Activated CD4-positive, CD25-positive, alpha-beta regulatory T cell treated with anti-CD3 and anti-CD28 coated beads, Interleukin-2, amount 50 U/mL, for 24 hours (primary cell): ENCODE data around the gene GLI1.
A peak's percentile ranks its signal among the peaks of the same experiment; 100 is the strongest.
"Not testable (repeated sequence)": the region's sequence is repeated elsewhere in the genome, so short reads cannot be mapped to it uniquely, and the experiment has no call there.

Source experiments
- ATAC-seq, 2 donors: fragments of 150-1000 bp; cut with Tn5 transposase; one replicate each; pipeline ENCODE4 v1.10.0; 2021; ENCODE audit warnings: mild to moderate bottlenecking in 1 of 2, moderate library complexity in 1 of 2

The GLI1 gene

DNA sequence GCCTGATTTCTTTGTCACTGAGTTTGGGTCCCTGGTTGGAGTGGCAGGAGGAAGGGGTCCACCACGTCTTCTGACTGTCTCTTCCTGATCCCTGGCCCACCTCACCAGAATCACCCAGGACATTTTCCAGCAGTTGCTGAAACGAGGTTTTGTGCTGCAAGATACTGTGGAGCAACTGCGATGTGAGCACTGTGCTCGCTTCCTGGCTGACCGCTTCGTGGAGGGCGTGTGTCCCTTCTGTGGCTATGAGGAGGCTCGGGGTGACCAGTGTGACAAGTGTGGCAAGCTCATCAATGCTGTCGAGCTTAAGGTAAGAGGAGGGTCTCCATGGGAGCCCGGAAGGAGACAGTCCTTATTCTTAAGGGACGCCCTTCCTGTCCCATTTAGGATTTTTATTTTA is 40.6 kb downstream of the GLI1 start:
- ATAC-seq, result no peak

DNA sequence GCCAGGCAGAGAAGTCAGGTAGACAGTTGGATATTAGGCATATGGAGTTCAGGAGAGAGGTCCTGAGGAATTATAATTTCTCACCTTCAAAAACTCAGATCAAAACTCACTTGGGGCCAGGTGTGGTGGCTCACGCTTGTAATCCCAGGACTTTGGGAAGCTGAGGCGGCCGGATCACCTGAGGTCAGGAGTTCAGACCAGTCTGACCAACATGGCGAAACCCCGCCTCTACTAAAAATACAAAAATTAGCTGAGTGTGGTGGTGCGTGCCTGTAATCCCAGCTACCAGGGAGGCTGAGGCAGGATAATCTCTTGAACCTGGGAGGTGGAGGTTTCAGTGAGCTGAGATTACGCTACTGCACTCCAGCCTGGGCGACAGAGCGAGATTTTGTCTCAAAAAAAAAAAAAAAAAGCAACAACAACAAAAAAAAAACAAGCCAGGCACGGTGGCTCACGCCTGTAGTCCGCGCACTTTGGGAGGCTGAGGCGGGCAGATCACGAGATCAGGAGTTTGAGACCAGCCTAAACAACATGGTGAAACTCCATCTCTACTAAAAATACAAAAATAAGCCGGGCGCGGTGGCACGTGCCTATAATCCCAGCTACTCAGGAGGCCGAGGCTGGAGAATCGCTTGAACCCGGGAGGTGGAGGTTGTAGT is 42.9 kb downstream of the GLI1 start:
- ATAC-seq, result not testable (repeated sequence)

DNA sequence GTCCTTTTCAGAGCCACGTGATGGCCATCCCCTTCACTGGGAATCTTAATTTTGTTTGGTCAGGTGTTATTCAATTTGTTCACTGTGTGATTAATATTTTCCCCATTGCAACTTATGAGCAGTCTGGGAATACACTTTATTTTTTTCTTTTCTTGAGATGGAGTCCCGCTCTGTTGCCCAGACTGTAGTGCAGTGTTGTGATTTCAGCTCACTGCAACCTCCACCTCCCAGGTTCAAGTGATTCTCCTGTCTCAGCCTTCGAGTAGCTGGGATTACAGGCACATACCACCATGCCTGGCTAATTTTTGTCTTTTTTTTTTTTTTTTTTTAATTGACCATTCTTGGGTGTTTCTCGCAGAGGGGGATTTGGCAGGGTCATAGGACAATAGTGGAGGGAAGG is 47.0 kb downstream of the GLI1 start:
- ATAC-seq, result not testable (repeated sequence)

- not testable (repeated sequence) for ATAC-seq
Observed at GRCh38 chr12:57507796-57508195, 48.2 kb downstream of the GLI1 start.

- ATAC-seq, result no peak
Observed at GRCh38 chr12:57511161-57511560, 51.6 kb downstream of the GLI1 start.

GRCh38 chr12:57511588-57512325 is 52.2 kb downstream of the GLI1 start:
- no peak for ATAC-seq

- ATAC-seq, result no peak
Observed at GRCh38 chr12:57512665-57513064, 53.1 kb downstream of the GLI1 start.

- ATAC-seq, result no peak
Observed at GRCh38 chr12:57513266-57513665, 53.7 kb downstream of the GLI1 start.

DNA sequence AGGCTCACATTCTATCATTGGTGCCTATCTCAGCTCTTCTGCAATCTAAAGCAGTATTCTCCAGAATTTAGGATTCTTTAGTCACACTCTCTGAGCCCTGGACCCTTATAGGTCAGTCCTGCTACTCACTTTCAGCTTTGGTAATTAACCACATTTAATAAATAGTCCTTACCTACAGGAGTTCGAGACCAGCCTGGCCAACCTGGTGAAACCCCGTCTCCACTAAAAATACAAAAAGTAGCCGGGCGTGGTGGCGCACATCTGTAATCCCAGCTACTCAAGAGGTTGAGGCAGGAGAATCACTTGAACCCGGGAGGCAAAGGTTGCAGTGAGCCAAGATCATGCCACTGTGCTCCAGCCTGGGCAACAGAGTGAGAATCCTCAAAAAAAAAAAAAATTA is 54.1 kb downstream of the GLI1 start:
- ATAC-seq, result not testable (repeated sequence)

DNA sequence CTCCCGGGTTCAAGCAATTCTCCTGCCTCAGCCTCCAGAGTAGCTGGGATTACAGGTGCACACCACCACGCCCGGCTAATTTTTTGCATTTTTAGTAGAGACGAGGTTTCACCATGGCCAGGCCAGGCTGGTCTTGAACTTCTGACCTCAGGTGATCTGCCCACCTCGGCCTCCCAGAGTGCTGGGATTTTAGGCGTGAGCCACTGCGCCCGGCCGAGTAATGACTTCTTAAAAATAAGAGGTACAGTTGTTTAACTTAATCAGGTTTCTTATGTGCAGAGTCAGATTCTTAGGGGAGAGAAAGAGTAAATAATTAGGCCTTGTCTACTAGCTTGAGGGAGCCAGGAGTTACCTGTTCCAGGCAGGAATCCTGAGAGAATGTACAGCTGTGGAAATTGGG is 54.7 kb downstream of the GLI1 start:
- ATAC-seq, result not testable (repeated sequence)

GRCh38 chr12:57514720-57515407 is 55.3 kb downstream of the GLI1 start:
- ATAC-seq, result no peak

DNA sequence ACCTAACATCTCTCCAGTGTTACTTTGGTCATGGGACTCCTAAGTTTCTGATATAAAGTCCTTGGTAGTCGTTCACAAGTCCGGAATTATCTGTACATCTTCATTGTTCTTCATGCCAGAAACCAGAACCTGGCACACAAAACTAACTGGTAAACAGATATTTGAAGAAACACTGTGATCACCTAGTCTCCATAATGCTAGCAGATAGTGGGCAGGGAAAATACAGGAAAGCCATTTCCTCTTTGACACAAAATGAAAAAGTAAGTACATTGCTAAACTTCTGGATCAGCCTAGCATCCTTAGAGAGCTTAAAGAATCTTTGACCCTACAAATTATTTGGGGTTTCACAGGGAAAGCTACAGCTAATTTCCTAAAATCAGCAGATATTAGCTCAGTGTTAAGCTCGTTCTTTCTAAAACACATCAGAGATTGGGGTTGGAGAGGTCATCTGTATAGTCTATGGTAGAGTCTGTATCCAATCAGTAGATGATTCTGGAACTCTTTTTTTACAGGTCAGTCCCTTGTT is 55.9 kb downstream of the GLI1 start:
- no peak for ATAC-seq

GRCh38 chr12:57515934-57516541 is 56.5 kb downstream of the GLI1 start:
- ATAC-seq, result no peak

DNA sequence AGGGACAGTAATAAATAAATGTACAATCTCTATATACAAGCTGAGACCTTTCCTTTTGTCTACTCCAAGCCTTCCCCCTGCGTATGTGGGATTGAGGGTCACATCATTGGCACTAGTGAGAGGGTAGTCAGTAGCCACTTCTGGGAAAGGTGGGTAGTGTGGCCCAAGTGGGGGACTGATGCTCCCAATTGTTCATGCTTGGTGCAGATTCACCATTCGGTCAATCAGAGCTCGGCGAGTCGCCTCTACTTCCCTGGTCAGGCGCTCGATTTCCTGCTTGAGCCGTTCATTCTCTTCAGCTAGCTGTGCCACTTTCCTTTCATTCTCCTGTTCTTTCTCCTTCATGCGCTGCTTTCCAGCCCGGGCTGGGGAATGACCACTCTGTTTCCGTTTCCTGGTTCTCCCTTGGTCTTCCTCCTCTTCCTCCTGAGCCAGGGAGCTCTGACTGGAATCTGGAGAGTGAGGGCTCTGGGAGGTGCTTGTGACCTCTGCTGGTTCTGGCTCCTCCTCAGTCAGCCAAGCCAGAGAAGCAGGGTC is 57.1 kb downstream of the GLI1 start:
- ATAC-seq, result no peak

DNA sequence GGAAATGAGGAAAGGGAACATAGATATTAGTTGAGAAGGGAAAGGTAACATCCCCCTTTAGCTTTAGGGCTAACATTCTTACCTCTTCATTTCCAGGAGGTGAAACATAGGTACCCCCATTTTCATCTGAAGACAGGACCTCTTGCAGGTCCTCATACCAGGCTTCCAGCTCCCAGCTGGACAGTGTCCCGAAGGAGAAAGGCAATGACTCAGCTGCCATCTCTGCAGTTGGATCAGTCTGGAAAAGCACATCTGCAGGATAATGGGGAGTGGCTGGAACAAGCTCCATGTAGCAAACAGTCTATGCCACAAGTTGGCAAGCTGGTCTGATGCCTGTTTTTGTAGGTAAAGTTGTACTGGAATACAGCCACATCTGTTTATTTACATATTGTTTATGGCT is 57.6 kb downstream of the GLI1 start:
- no peak for ATAC-seq

GRCh38 chr12:57517718-57518117 is 58.1 kb downstream of the GLI1 start:
- not testable (repeated sequence) for ATAC-seq

DNA sequence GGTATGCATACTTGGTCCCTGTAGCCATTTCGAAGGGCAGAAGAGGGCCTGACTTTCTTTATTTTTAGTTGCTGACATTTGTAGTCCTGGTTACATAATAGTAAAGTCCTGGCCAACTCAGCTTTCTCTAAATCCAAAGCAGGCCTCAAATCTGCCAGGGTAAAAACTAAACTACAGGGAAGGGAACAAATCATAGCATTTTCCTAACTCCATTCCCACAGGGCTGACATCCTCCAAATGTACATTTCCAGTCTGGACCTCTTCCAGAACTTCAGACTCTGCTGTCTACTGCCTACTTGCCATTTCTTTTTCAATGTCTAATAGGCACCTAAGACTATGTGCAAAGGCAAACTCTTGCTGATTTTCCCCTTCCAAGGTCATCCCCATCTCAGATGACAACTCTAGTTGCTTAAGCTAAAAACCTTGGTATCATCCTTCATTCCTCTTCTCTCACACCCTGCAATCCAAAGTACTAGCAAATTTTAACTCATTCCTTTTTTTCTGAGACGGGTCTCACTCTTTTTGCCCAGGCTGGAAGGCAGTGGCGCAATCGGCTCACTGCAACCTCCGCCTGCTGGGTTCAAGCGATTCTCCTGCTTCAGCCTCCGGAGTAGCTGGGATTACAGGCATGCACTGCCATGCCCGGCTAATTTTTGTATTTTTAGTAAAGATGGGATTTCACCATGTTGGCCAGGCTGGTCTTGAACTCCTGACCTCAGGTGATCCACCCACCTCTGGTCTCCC is 58.8 kb downstream of the GLI1 start:
- no peak for ATAC-seq

DNA sequence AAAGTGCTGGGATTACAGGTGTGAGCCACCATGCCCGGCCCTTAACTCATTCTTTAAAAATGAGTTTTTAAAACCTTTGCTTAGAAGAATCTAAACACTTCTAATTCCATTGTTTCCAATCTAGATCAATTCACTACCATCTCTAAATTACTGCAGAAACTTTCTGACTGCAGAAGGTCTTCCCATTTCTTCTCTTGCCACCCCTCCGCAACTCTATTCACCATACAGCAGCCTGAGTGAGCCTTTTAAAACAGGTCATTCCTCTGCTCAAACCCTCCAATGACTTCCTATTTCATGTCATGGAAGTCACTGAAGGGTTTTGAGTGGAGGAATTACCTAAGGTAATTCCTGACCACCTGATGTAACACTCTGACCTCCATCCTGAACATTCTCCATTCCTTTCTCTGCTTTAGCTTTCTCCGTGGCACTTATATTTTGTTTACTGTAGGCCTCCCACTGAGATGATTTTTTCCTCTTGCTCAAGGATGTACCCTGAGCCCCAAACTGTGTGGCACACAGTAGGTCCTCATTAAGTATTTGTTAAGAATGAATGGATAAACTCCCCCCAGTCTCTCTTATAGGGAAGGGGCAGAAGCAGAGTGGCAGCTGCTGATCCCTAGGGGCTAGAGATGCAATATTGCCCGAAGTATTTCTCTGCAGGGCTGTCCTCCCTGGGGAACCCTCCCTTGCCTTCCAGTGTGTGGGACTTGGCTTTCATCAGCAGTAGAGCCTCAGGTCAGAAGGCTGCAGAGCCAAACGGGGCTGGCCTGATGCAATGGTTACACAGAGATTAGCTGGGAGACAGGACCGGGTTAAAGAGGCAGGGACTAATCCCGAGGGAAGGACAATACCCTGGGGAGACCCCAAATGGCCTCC is 59.6 kb downstream of the GLI1 start:
- ATAC-seq, result no peak

GRCh38 chr12:57519796-57520052 is 60.1 kb downstream of the GLI1 start:
- ATAC-seq, result no peak

- peak; percentile 78 to 81 for ATAC-seq
Observed at GRCh38 chr12:57520053-57520818, 60.7 kb downstream of the GLI1 start, which contains the start of gene DDIT3. TSS of gene DDIT3 (minus strand) at chr12:57520514. CDS start at chr12:57517406, 3,108 bp downstream.
